Measurements from ENCODE around the gene SCGB2A2.

Gene SCGB2A2

DNA sequence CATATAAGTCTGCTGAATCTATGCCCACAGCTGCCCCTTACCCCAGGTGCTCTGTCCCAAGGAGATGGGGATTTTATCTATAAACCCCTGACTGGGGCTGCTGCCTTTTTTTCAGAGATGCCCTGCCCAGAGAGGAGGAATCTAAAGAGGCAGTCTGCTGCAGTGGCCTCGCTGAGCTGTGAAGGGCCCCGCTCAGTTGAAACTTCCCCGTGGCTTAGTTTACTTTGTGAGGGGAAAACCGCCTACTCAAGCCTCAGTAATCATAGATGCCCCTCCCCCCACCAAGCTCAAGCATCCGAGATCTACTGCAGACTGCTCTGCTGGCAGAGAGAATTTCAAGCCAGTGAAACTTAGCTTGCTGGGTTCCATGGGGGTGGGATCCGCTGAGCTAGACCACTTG is 36.3 kb downstream of the SCGB2A2 start:
- no peak for DNase-seq (ENCODE audit: low read depth)

DNA sequence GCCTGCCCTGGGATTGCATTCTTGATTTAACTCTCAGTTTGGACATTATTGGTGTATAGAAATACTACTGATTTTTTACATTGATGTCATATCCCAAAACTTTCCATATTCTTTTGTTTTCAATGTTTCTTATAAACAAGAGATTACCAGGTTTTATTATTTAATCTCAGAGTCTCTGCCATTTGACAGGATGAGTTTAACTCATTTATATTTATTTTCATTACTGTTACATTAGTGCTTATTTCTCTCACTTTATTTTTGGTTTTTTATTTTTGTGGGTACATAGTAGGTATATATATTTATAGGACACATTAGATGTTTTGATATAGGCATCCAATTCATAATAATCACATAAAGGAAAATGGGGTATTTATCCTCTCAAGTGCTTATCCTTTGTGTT is 38.0 kb downstream of the SCGB2A2 start:
- no peak for DNase-seq (ENCODE audit: low read depth)

DNA sequence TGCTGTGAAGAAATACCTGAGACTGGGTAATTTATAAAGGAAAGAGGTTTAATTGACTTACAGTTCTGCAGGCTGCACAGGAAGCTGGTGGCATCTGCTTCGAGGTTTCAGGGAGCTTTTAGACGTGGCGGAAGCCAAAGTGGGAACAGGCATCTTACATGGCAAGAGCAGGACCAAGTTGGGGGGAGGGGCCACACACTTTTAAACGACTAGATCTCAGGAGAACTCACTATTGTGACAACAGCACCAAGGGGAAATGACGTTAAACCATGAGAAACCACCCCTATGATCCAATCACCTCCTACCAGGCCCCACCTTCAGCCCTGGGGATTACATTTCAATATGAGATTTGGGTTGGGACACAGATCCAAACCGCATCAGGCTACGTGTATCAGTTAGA is 40.0 kb downstream of the SCGB2A2 start:
- DNase-seq (ENCODE audit: low read depth): no peak

- no peak for DNase-seq (ENCODE audit: low read depth)
These were observed 45.5 kb downstream of the SCGB2A2 start for GRCh38 chr11:62315431-62315830.

- no peak for DNase-seq (ENCODE audit: low read depth)
These were observed 52.6 kb downstream of the SCGB2A2 start for GRCh38 chr11:62322524-62322923.

All from activated T-cell treated with anti-CD3 and anti-CD28 coated beads for 1 hour (primary cell).